Ureter (tissue), 1 donor: ENCODE data around the gene PPP1R37. TPM values are rescaled to one million over a fixed set of nuclear protein-coding genes. Genes with fewer than 3 reads are reported as not detected.
A peak's percentile ranks its signal among the peaks of the same experiment; 100 is the strongest.
"Not testable (repeated sequence)": the region's sequence is repeated elsewhere in the genome, so short reads cannot be mapped to it uniquely, and the experiment has no call there.

ENCODE experiments used
- DNase-seq: peaks from one replicate; pipeline ENCODE4 v3.0.0-alpha.2; 2020; ENCODE audit warnings: low spot score
- total RNA-seq: library from RNA; stranded (reverse); gene quantifications from one replicate; pipeline ENCODE4 v1.2.4, GENCODE V29; 2023
- donor health status: DM: yes; HTN: yes; CAD: no.

Gene PPP1R37
- total RNA-seq, 1 donor from 2014 or later = 89.3 TPM

DNA sequence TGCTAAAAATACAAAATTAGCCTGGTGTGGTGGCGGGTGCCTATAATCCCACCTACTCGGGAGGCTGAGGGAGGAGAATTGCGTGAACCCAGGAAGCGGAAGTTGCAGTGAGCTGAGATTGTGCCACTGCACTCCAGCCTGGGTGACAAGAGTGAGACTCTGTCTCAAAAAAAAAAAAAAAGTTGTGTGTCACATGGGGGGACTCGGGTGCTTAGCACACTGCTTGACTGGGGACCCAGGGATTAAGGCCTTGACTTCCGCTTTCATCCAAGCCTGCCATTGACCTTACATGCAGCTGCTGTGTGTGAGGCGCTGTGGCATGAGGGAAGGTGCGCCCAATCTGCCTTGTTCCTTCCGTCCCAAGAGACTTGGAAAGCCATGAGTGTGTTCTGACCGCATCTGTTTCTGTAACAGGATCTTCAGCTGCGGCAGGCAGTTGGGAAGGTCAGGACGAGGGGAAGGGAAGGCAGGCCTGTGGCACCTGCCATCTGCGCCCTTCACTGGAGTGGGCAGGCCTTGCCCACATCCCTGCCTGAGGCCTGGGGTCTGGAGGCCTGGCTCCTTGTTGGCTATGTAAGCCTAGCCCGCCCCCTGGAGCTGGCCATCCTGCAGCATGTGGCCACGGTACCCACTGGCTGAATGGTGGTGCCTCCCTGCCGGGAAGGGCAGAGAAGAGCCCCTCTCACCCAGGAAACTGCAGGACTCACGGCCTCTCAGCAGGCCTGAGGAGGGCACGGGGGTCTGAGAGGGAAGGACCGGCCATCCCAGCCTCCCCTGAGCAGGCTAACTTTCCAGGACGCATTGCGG lies 23.0 kb downstream of the PPP1R37 start:
- no peak for DNase-seq

DNA sequence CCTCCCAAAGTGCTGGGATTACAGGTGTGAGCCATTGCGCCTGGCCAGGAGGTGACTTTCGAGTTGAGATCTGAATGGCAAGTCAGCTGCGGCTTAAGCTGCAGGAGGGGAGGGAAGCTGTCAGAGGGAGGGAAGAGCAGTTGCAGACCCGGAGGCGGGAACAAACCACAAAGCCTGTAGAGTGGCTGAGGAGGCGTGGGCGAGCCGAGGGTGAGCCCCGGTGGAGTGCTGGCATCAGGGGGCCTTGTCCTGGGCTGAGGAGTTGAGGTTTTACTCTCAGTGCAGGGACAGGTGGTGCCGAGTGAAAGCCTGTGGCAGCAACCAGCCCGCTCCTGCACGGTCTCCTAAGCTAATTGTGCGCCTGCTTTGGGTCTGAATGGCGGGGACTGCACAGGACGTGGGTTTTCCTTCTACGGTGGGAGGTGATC lies 24.2 kb downstream of the PPP1R37 start:
- no peak for DNase-seq

- no peak for DNase-seq
Observed at GRCh38 chr19:45117671-45118070, 24.7 kb downstream of the PPP1R37 start.

DNA sequence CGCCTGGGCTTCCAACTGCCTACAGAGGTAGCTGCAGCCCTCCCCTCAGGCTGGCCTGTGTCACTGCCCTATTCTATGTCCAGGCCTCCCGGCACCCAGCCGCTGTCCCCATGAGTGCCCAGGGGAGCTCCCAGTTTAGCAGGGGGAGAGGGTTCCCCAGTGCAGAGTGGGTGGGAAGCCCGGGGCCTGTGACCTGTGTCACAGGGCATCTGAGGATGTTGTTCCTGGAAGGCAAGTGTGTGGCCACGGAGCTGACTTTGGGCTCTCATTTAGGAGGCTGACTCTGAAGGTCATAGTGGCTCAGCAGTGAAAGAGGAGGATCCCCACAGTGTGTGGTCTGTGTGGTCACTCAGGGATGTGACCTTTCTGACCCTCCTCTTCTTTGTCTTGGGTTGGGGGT lies 25.1 kb downstream of the PPP1R37 start:
- no peak for DNase-seq

GRCh38 chr19:45118591-45119355 lies 25.8 kb downstream of the PPP1R37 start:
- not testable (repeated sequence) for DNase-seq

DNA sequence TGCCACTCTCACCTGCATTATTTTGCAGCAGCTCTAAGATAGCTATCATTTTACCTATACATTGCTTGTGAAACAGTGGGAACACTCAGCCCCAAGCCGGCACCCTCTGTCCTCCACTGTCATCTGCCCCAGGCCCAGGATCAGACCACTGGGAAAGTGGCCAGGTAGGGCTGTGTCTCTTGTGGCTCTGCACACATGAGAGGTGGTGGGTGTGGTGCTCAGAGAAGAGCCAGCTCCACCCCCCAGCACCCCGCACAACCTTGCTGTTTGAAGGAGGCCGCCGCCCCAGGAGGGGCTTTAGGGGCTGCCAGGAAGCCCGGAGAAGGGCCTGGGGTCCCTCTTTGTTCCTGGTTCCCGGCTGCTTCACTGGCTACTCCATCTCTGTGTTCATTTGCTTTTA lies 26.6 kb downstream of the PPP1R37 start:
- no peak for DNase-seq

DNA sequence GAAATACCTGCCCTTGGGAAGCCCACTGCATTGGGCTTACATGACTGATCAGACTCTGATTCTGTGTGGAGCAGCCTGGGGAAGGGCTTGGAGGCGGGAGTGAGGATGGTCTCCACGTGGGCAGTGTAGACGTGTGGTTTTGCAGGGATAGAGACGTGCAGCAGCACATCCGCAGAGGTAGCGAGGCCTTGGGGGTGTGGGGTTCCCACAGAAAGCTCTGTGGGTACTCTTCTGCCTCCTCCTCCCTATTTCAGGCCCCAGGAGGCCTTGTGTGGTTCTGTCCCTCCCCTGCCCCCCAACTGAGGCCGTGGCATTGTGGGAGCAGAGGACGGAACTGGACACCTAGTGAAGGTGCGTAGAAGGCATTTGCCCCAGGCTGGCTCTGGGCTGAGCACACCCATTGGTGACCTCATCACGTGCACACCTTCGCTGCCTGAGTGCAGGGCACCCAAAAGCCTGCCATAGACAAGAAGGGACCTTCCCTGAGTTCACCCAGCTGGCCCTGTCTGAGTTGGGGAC lies 28.9 kb downstream of the PPP1R37 start:
- DNase-seq = no peak

- no peak for DNase-seq
Observed at GRCh38 chr19:45122832-45123231, 29.9 kb downstream of the PPP1R37 start.

GRCh38 chr19:45123440-45123850 lies 30.5 kb downstream of the PPP1R37 start:
- DNase-seq = peak; percentile 75

- no peak for DNase-seq
Observed at GRCh38 chr19:45124021-45124420, 31.0 kb downstream of the PPP1R37 start.

DNA sequence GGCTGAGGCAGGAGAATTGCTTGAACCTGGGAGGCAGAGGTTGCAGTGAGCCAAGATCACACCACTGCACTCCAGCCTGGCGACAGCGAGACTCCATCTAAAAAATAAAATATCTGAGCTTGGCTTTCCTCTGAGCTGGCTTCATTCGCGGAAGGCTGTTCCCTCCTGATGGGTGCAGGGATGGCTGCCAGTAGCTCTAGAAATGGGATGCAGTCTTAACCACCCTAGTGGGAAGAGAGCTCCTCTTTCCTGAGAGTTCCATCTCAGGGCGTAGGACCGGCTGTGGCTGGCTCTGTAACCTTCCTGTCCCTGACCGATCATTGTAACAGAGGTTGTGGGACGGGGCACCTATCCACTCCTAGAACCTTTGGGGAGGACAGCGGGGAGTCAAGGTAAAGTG lies 32.4 kb downstream of the PPP1R37 start:
- no peak for DNase-seq

- DNase-seq = peak; percentile 75
Observed at GRCh38 chr19:45125975-45126493, 33.1 kb downstream of the PPP1R37 start.

GRCh38 chr19:45126654-45127053 lies 33.7 kb downstream of the PPP1R37 start:
- DNase-seq = no peak

DNA sequence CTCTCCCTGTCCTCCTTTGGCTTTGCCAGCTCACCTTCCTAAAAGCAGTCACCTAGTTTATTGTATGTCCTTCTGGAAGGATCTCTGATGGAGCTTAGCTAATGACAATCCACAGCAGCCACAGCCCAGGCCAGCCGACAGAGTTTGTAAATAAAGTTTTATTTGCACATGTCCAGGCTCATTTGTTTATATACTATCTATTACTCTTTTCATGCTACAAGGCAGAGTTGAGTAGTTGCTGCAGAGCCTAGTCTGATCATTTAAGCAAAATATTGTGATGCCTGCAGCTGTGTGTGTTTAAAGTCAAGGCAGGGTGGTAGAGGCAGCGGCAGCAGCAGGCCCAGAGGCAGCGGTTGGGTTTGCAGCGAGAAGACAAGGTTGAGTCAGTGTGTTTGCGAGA lies 35.2 kb downstream of the PPP1R37 start:
- DNase-seq = no peak

DNA sequence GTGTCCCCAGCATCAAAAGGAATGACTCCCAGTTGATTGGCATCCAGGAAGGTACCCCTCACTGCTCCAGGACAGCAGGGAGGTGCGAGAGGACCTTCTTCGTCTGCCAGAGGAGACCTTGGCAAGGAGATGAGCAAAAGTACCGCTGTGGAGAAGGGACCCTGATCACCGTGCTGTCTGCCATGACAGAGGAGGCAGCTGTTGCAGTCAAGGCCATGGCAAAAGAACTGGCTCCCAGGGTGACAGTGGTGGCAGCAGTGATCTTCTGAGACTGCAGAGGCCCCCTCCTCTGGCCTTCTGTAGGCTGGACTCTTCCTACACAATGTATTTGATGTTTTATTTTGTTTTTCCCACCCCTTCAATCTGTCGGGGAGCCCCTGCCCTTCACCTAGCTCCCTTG lies 35.8 kb downstream of the PPP1R37 start:
- DNase-seq = no peak

DNA sequence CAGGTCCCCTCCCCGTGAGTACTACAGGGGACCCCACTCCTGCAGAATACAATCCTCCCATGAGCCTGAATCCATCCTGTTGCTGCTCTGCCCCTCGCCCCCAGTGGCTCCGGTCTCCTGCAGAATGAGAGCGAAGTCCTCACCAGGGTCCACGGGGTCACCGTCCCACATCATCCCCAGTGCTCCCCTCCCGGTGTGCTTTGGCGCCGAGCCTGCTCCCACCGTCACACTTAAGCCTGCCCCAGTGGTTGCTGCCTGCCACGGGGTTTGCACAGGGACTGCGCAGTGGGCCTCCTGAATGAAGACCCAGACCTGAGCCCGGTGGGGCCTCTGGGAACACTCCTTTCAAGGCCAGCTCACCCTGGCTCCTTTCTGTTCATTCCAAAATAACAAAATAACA lies 37.3 kb downstream of the PPP1R37 start:
- DNase-seq = no peak

GRCh38 chr19:45130888-45131615 lies 38.1 kb downstream of the PPP1R37 start:
- DNase-seq = no peak

DNA sequence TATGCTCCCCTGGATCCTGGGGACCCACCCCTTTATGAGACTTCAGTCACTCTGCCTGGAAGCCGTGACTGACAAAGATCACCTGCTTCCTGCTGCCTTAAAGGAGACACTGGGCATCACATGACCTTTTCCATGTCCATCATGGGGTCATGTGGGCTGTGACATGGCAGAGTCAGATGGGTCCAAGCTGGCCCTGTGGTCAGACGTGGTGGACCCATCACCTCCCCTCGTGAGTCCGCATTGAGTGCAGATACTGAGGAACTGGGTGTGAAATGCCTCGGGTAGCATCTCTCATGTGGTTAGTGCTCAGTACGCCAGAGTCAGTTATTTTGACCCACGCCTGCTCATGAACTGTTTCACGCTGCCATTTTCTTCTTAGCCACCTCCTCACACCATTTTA lies 40.7 kb downstream of the PPP1R37 start:
- DNase-seq = no peak

- no peak for DNase-seq
Observed at GRCh38 chr19:45135176-45135885, 42.4 kb downstream of the PPP1R37 start.

GRCh38 chr19:45136507-45137178 lies 43.7 kb downstream of the PPP1R37 start:
- no peak for DNase-seq
